ENCODE results near the gene GSTM1.

Gene GSTM1

DNA sequence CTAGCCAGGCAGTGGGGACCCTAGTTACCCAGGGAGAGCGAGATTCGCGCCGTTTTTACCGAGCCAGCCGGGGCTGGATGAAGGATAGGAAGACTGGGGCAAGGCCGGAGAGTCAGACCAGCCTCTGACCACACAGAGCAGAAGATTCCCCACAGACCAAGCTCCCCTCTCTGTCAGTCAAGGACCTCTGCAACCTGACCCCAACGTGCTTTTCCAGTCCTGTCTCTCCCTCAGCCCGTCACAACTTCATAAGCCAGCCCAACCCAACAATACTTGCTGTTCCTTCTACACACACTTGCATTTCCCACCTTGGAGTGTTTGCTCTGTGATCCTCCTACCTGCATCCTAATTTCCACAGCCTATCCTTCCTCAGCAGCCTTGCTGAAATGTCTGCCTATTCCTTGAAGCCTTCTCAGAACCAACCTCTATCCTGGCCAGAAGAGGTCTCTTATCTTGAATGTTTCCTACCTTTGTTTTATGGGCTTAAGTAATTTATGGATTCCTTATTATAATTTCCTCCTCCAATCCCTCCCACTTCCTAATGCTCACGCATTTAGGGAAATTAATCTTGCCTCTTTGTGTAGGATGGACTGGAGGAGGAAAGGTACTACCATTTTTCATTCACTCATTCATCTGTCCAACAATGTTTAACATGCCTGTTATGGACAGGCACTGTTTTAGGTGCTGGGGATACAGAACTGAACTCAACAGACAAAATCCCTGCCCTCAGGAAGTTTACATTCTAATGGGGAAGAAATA is 53.2 kb downstream of the GSTM1 start, which contains the start of gene GSTM3:
TSS of gene GSTM3 (minus strand) at position 424 of the 759 bp plus-strand sequence. CDS start 751 bp downstream, outside the sequence.
- Mint-ChIP-seq H3K36me3 (no peaks in the 10 kb centered on the region), H3K27ac (peak within 1 kb of the TSS; percentile 86), H3K4me1 (peaks cover 13 to 29% of the 10 kb centered on the region in 2 donors), H3K4me3 (peak within 1 kb of the TSS; percentile 82 to 85), H3K9me3 (peaks cover 0 to 1% of the 10 kb centered on the region in 2 donors), H3K27me3 (peaks cover 41 to 61% of the 10 kb centered on the region in 2 donors)
- DNase-seq (no peak), ATAC-seq (replicated peaks) (peak; percentile 19 to 36)
